HS-27A (cell line): ENCODE measurements around the gene ELF4.
"Not testable (repeated sequence)": the region's sequence is repeated elsewhere in the genome, so short reads cannot be mapped to it uniquely, and the experiment has no call there.

ENCODE experiments used
- DNase-seq: peaks from one replicate; pipeline ENCODE4 v3.0.0-alpha.2; 2012; ENCODE audit warnings: low read depth, missing footprints

The ELF4 gene

GRCh38 chrX:130110379-130111219 is at the start of gene ELF4:
Gene ELF4, minus strand, starts transcription at chrX:130110497. Its CDS starts 29,167 bp downstream, at chrX:130081330.
- no peak for DNase-seq

GRCh38 chrX:130159776-130160175 is 49.5 kb upstream of the ELF4 start:
- no peak for DNase-seq

GRCh38 chrX:130158311-130158710 is 48.0 kb upstream of the ELF4 start:
- no peak for DNase-seq

- DNase-seq, result no peak
Observed at GRCh38 chrX:130155564-130155963, 45.3 kb upstream of the ELF4 start.

GRCh38 chrX:130147631-130148030 is 37.3 kb upstream of the ELF4 start:
- DNase-seq, result no peak

GRCh38 chrX:130145123-130145522 is 34.8 kb upstream of the ELF4 start:
- DNase-seq, result no peak

GRCh38 chrX:130144509-130144908 is 34.2 kb upstream of the ELF4 start:
- DNase-seq, result no peak

- no peak for DNase-seq
Observed at GRCh38 chrX:130139474-130140201, 29.3 kb upstream of the ELF4 start.

GRCh38 chrX:130136961-130137360 is 26.7 kb upstream of the ELF4 start:
- no peak for DNase-seq

GRCh38 chrX:130136496-130136895 is 26.2 kb upstream of the ELF4 start:
- DNase-seq, result no peak

GRCh38 chrX:130130990-130131389 is 20.7 kb upstream of the ELF4 start:
- no peak for DNase-seq

GRCh38 chrX:130125091-130125874 is 15.0 kb upstream of the ELF4 start:
- no peak for DNase-seq

GRCh38 chrX:130124577-130124976 is 14.3 kb upstream of the ELF4 start:
- DNase-seq, result no peak

GRCh38 chrX:130121505-130121800 is 11.2 kb upstream of the ELF4 start:
- no peak for DNase-seq

GRCh38 chrX:130120746-130121504 is 10.6 kb upstream of the ELF4 start:
- no peak for DNase-seq

- no peak for DNase-seq
Observed at GRCh38 chrX:130120321-130120731, 10.0 kb upstream of the ELF4 start.

- no peak for DNase-seq
Observed at GRCh38 chrX:130119312-130119898, 9.1 kb upstream of the ELF4 start.

GRCh38 chrX:130118441-130119311 is 8.4 kb upstream of the ELF4 start:
- no peak for DNase-seq

- DNase-seq, result no peak
Observed at GRCh38 chrX:130117166-130117565, 6.9 kb upstream of the ELF4 start.

GRCh38 chrX:130115119-130115885 is 5.0 kb upstream of the ELF4 start:
- DNase-seq, result not testable (repeated sequence)
